Neuronal stem cell (in vitro differentiated cells): ENCODE data around the gene SLX4IP.

Experiments
- DNase-seq: peaks from one replicate; pipeline ENCODE4 v3.0.0-alpha.2; 2013; ENCODE audit warnings: low spot score
- H2AFZ ChIP-seq: one replicate; pipeline ENCODE4 v1.6.1; 2013; ENCODE audit warnings: mild to moderate bottlenecking, low read length, inconsistent platforms
- H2AK5ac ChIP-seq: 2 replicates; pipeline ENCODE4 v1.6.1; 2013; ENCODE audit warnings: low read depth, mild to moderate bottlenecking, inconsistent platforms, low read length, moderate library complexity, mixed read lengths
- H2BK120ac ChIP-seq: 2 replicates; pipeline ENCODE4 v1.6.1; 2013; ENCODE audit warnings: low read depth, mild to moderate bottlenecking, inconsistent platforms, low read length, moderate library complexity, mixed read lengths
- H2BK12ac ChIP-seq: one replicate; pipeline ENCODE4 v1.6.1; 2013; ENCODE audit warnings: low read length, inconsistent platforms
- H2BK15ac ChIP-seq: 2 replicates; pipeline ENCODE4 v1.6.1; 2013; ENCODE audit warnings: mild to moderate bottlenecking, low read length, inconsistent platforms, mixed read lengths
- H2BK5ac ChIP-seq: one replicate; pipeline ENCODE4 v1.6.1; 2013; ENCODE audit warnings: inconsistent platforms, mild to moderate bottlenecking, low read length, moderate library complexity
- H3K14ac ChIP-seq: one replicate; pipeline ENCODE4 v1.6.1; 2013; ENCODE audit warnings: low read length, inconsistent platforms
- H3K18ac ChIP-seq: 2 replicates; pipeline ENCODE4 v1.6.1; 2013; ENCODE audit warnings: low read length, inconsistent platforms
- H3K23ac ChIP-seq: 2 replicates; pipeline ENCODE4 v1.6.1; 2013; ENCODE audit warnings: low read depth, mild to moderate bottlenecking, mixed read lengths, low read length, inconsistent platforms; ENCODE audit not compliant: poor library complexity
- H3K27ac ChIP-seq: replicated peaks from 3 replicates; pipeline ENCODE4 v1.5.1; 2013; ENCODE audit warnings: low read length, inconsistent platforms
- H3K27me3 ChIP-seq, 3 experiments: 2 replicates each; pipeline ENCODE4 v1.6.1; 2013; ENCODE audit warnings: low read length in 3 of 3, mild to moderate bottlenecking in 2 of 3, inconsistent platforms in 1 of 3, low read depth in 1 of 3, mixed read lengths in 1 of 3, moderate library complexity in 1 of 3; ENCODE audit not compliant: control insufficient read depth in 3 of 3, insufficient read depth in 3 of 3
- H3K36me3 ChIP-seq, 2 donors: replicated peaks in 1 of 2; 2 replicates each; pipeline ENCODE4 v1.6.1; 2013; ENCODE audit warnings: low read length in 2 of 2; ENCODE audit not compliant: control insufficient read depth in 2 of 2, insufficient read depth in 2 of 2
- H3K4ac ChIP-seq: 2 replicates; pipeline ENCODE4 v1.6.1; 2013; ENCODE audit warnings: inconsistent platforms, mild to moderate bottlenecking, low read length, moderate library complexity
- H3K4me1 ChIP-seq, 2 donors: 1 replicate in 1 of 2; 2 replicates in 1 of 2; pipeline ENCODE4 v1.6.1; 2013; ENCODE audit warnings: low read length in 2 of 2, low read depth in 1 of 2; ENCODE audit not compliant: control insufficient read depth in 2 of 2, insufficient read depth in 1 of 2
- H3K4me2 ChIP-seq: one replicate; pipeline ENCODE4 v1.6.1; 2013; ENCODE audit warnings: mild to moderate bottlenecking, low read length, inconsistent platforms; ENCODE audit not compliant: insufficient read depth, poor library complexity, severe bottlenecking
- H3K4me3 ChIP-seq, 2 donors: 2 replicates each; pipeline ENCODE4 v1.5.1; 2013; ENCODE audit warnings: low read length in 2 of 2, mild to moderate bottlenecking in 2 of 2, inconsistent platforms in 1 of 2, moderate library complexity in 1 of 2
- H3K79me1 ChIP-seq: one replicate; pipeline ENCODE4 v1.6.1; 2013; ENCODE audit warnings: low read depth, mild to moderate bottlenecking, inconsistent platforms, low read length, moderate library complexity
- H3K9ac ChIP-seq: one replicate; pipeline ENCODE4 v1.6.1; 2013; ENCODE audit warnings: mild to moderate bottlenecking, low read depth, low read length, inconsistent platforms; ENCODE audit not compliant: poor library complexity
- H3K9me3 ChIP-seq, 2 donors: replicated peaks in 1 of 2; 2 replicates each; pipeline versions ENCODE3 to v1.6.1; 2013; ENCODE audit warnings: low read length in 2 of 2, mild to moderate bottlenecking in 2 of 2, inconsistent platforms in 1 of 2, low read depth in 1 of 2, mixed read lengths in 1 of 2, moderate library complexity in 1 of 2; ENCODE audit not compliant: control insufficient read depth in 2 of 2, insufficient read depth in 1 of 2
- H4K8ac ChIP-seq: one replicate; pipeline ENCODE4 v1.6.1; 2013; ENCODE audit warnings: low read depth, mild to moderate bottlenecking, inconsistent platforms, low read length, moderate library complexity
- H4K91ac ChIP-seq: one replicate; pipeline ENCODE4 v1.6.1; 2013; ENCODE audit warnings: low read length, low read depth, mild to moderate bottlenecking, inconsistent platforms; ENCODE audit not compliant: poor library complexity
- WGBS, 2 donors: extraction: QIAGEN DNeasy Blood & Tissue Kit; methylation state at CpG; one replicate each; pipeline ENCODE4 v1.1.7; 2013; ENCODE audit warnings: missing lambda C conversion rate in 2 of 2, mixed read lengths in 1 of 2; ENCODE audit not compliant: insufficient read length in 2 of 2, insufficient replicate concordance in 1 of 2; ENCODE audit errors: extremely low coverage in 2 of 2; 5-methylcytosine and 5-hydroxymethylcytosine counted together

The SLX4IP gene

GRCh38 chr20:10492844-10493243 is 57.7 kb downstream of the SLX4IP start:
- H4K8ac ChIP-seq: no peak overlapping the region
- H3K18ac ChIP-seq: no peak overlapping the region
- no peak overlapping the region for H3K23ac ChIP-seq
- H3K9ac ChIP-seq: no peak overlapping the region
- no peak overlapping the region for H3K4ac ChIP-seq
- no CpG with 5 or more reads among the region's 2 CpGs for WGBS, 2 donors
- peaks cover 0 to 4% of the 10 kb centered on the region in 2 donors for H3K9me3 ChIP-seq
- H3K4me2 ChIP-seq: no peak overlapping the region
- H3K27me3 ChIP-seq: no peaks in the 10 kb centered on the region
- no peak overlapping the region for H2BK120ac ChIP-seq
- no peak overlapping the region for H3K4me3 ChIP-seq
- no peak overlapping the region for H3K14ac ChIP-seq
- H3K79me1 ChIP-seq: no peaks in the 10 kb centered on the region
- H2BK12ac ChIP-seq: no peak overlapping the region
- H3K27ac ChIP-seq: no peak overlapping the region
- H2AK5ac ChIP-seq: no peak overlapping the region
- no peak overlapping the region for H4K91ac ChIP-seq
- no peak overlapping the region for H2BK5ac ChIP-seq
- peaks cover 10 to 27% of the 10 kb centered on the region in 2 donors for H3K4me1 ChIP-seq
- DNase-seq: no peak
- no peak overlapping the region for H2AFZ ChIP-seq
- no peaks in the 10 kb centered on the region for H3K36me3 ChIP-seq
- H2BK15ac ChIP-seq: no peak overlapping the region

GRCh38 chr20:10495173-10495572 is 60.1 kb downstream of the SLX4IP start:
- Histone ChIP-seq H3K4me2 (no peak overlapping the region), H3K23ac (no peak overlapping the region), H2BK12ac (no peak overlapping the region), H4K8ac (no peak overlapping the region), H3K18ac (no peak overlapping the region), H3K36me3 (no peaks in the 10 kb centered on the region), H2AFZ (no peak overlapping the region), H3K27me3 (no peaks in the 10 kb centered on the region), H2AK5ac (no peak overlapping the region), H3K79me1 (no peaks in the 10 kb centered on the region), H3K4ac (no peak overlapping the region), H3K9ac (no peak overlapping the region), H3K14ac (no peak overlapping the region), H2BK15ac (no peak overlapping the region), H3K9me3 (peaks cover 0 to 4% of the 10 kb centered on the region in 2 donors), H3K4me1 (peaks cover 11 to 21% of the 10 kb centered on the region in 2 donors), H2BK5ac (no peak overlapping the region), H3K27ac (no peak overlapping the region), H2BK120ac (no peak overlapping the region), H3K4me3 (no peak overlapping the region), H4K91ac (no peak overlapping the region)
- DNase-seq: no peak
- no CpG with 5 or more reads among the region's 2 CpGs for WGBS, 2 donors

GRCh38 chr20:10496465-10496864 is 61.4 kb downstream of the SLX4IP start:
- WGBS, 2 donors: no CpG with 5 or more reads among the region's 2 CpGs
- H2BK15ac ChIP-seq: no peak overlapping the region
- no peak overlapping the region for H3K4ac ChIP-seq
- H3K9ac ChIP-seq: no peak overlapping the region
- no peak overlapping the region for H2BK5ac ChIP-seq
- H4K8ac ChIP-seq: no peak overlapping the region
- no peak overlapping the region for H2BK12ac ChIP-seq
- no peaks in the 10 kb centered on the region for H3K36me3 ChIP-seq
- no peak overlapping the region for H3K4me3 ChIP-seq
- H3K4me1 ChIP-seq: peaks cover 5 to 13% of the 10 kb centered on the region in 2 donors
- H3K23ac ChIP-seq: no peak overlapping the region
- H3K9me3 ChIP-seq: peaks cover 0 to 4% of the 10 kb centered on the region in 2 donors
- H3K14ac ChIP-seq: no peak overlapping the region
- no peak overlapping the region for H3K27ac ChIP-seq
- no peak for DNase-seq
- no peaks in the 10 kb centered on the region for H3K27me3 ChIP-seq
- H2BK120ac ChIP-seq: no peak overlapping the region
- no peaks in the 10 kb centered on the region for H3K79me1 ChIP-seq
- no peak overlapping the region for H2AK5ac ChIP-seq
- no peak overlapping the region for H3K4me2 ChIP-seq
- no peak overlapping the region for H2AFZ ChIP-seq
- no peak overlapping the region for H3K18ac ChIP-seq
- no peak overlapping the region for H4K91ac ChIP-seq

- H4K8ac ChIP-seq: no peak overlapping the region
- no peak for DNase-seq
These were observed 62.2 kb downstream of the SLX4IP start for GRCh38 chr20:10497283-10497682.

More at GRCh38 chr20:10497283-10497682, 62.2 kb downstream of the SLX4IP start:
- Histone ChIP-seq H3K14ac (no peak overlapping the region), H2BK12ac (no peak overlapping the region), H2BK120ac (no peak overlapping the region), H3K27ac (no peak overlapping the region), H3K4ac (no peak overlapping the region), H2BK15ac (no peak overlapping the region), H2AFZ (no peak overlapping the region), H3K4me1 (peaks cover 6 to 7% of the 10 kb centered on the region in 2 donors), H2BK5ac (no peak overlapping the region), H3K9me3 (peaks cover 0 to 4% of the 10 kb centered on the region in 2 donors), H2AK5ac (no peak overlapping the region), H3K9ac (no peak overlapping the region), H3K79me1 (no peaks in the 10 kb centered on the region), H3K4me2 (no peak overlapping the region), H3K23ac (no peak overlapping the region), H3K36me3 (no peaks in the 10 kb centered on the region), H3K27me3 (no peaks in the 10 kb centered on the region), H3K18ac (no peak overlapping the region), H4K91ac (no peak overlapping the region), H3K4me3 (no peak overlapping the region)
- no CpG with 5 or more reads among the region's 2 CpGs for WGBS, 2 donors
